ENCODE data around the gene VRK1. TPM values are rescaled to one million over a fixed set of nuclear protein-coding genes. Genes with fewer than 3 reads are reported as not detected.

VRK1 gene
- total and polyA plus RNA-seq, 3 experiments from 2014 or later: 36.6 to 72.2 (median 67.0) TPM

DNA sequence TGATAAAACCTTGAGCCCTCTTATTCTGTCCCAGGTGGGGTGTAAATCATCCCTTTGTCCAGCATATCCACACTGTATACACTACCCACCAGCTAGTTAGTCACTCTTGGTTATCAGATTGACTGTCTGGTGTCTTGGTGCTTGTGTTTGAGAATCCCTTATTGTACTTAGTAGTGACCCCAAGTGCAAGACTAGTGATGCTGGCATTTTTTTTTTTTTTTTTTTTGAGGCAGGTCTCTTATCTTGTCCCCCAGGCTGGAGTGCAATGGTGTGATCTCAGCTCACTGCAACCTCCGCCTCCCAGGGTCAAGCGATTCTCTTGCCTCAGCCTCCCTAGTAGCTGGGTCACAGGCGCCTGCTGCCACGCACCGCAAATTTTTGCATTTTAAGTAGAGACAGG lies 5.8 kb downstream of the VRK1 start:
- no peak overlapping the region for H3K4me3 Mint-ChIP-seq
- no peaks in the 10 kb centered on the region for H3K9me3 Mint-ChIP-seq
- Histone ChIP-seq H3K9me3 (ENCODE audit: low read length) (no peaks in the 10 kb centered on the region), H3K4me3 (ENCODE audit: low read length) (no peak overlapping the region), H3K4me1 (ENCODE audit: insufficient read depth, low read length) (peaks cover 13% of the 10 kb centered on the region), H3K27ac (ENCODE audit: low read depth, low read length) (no peak overlapping the region), H3K27me3 (ENCODE audit: insufficient read depth, low read length, poor library complexity, severe bottlenecking) (no peaks in the 10 kb centered on the region), H3K36me3 (ENCODE audit: insufficient read depth, low read length) (no peaks in the 10 kb centered on the region)
- CTCF ChIA-PET: no interaction called here
- POLR2A ChIA-PET: no interaction called here
- no peaks in the 10 kb centered on the region for H3K27me3 Mint-ChIP-seq
- peaks cover 36 to 67% (median 65%) of the 10 kb centered on the region in 3 donors for H3K4me1 Mint-ChIP-seq
- peaks cover 0 to 4% (median 3%) of the 10 kb centered on the region in 3 donors for H3K36me3 Mint-ChIP-seq
- no peak overlapping the region for H3K27ac Mint-ChIP-seq
- DNase-seq: no peak

GRCh38 chr14:96803958-96804357 lies 6.8 kb downstream of the VRK1 start:
- Histone ChIP-seq H3K4me3 (ENCODE audit: low read length) (no peak overlapping the region), H3K4me1 (ENCODE audit: insufficient read depth, low read length) (peaks cover 7% of the 10 kb centered on the region), H3K36me3 (ENCODE audit: insufficient read depth, low read length) (no peaks in the 10 kb centered on the region), H3K27ac (ENCODE audit: low read depth, low read length) (no peak overlapping the region), H3K9me3 (ENCODE audit: low read length) (no peaks in the 10 kb centered on the region), H3K27me3 (ENCODE audit: insufficient read depth, low read length, poor library complexity, severe bottlenecking) (no peaks in the 10 kb centered on the region)
- ChIA-PET POLR2A (no interaction called here), CTCF (no interaction called here)
- Mint-ChIP-seq H3K27me3 (no peaks in the 10 kb centered on the region), H3K4me1 (peaks cover 33 to 67% (median 64%) of the 10 kb centered on the region in 3 donors), H3K36me3 (peaks cover 0 to 6% (median 2%) of the 10 kb centered on the region in 3 donors), H3K9me3 (no peaks in the 10 kb centered on the region), H3K4me3 (peak overlapping the region in 4 of 7 donors; percentile 10 to 53 (median 34)), H3K27ac (peak overlapping the region in 1 of 8 donors; percentile 45)
- no peak for DNase-seq

- Histone ChIP-seq H3K4me3 (ENCODE audit: low read length) (no peak overlapping the region), H3K27ac (ENCODE audit: low read depth, low read length) (no peak overlapping the region), H3K27me3 (ENCODE audit: insufficient read depth, low read length, poor library complexity, severe bottlenecking) (no peaks in the 10 kb centered on the region), H3K36me3 (ENCODE audit: insufficient read depth, low read length) (no peaks in the 10 kb centered on the region), H3K9me3 (ENCODE audit: low read length) (no peaks in the 10 kb centered on the region), H3K4me1 (ENCODE audit: insufficient read depth, low read length) (peaks cover 7% of the 10 kb centered on the region)
- H3K9me3 Mint-ChIP-seq: no peaks in the 10 kb centered on the region
- H3K27ac Mint-ChIP-seq: no peak overlapping the region
- ChIA-PET CTCF (no interaction called here), POLR2A (no interaction called here)
- no peaks in the 10 kb centered on the region for H3K27me3 Mint-ChIP-seq
- H3K36me3 Mint-ChIP-seq: peaks cover 0 to 9% (median 2%) of the 10 kb centered on the region in 3 donors
- DNase-seq: no peak
- peaks cover 30 to 63% (median 62%) of the 10 kb centered on the region in 3 donors for H3K4me1 Mint-ChIP-seq
- no peak overlapping the region for H3K4me3 Mint-ChIP-seq
Measured at GRCh38 chr14:96804895-96805294, 7.7 kb downstream of the VRK1 start.

- Histone ChIP-seq H3K9me3 (ENCODE audit: low read length) (no peaks in the 10 kb centered on the region), H3K27me3 (ENCODE audit: insufficient read depth, low read length, poor library complexity, severe bottlenecking) (no peaks in the 10 kb centered on the region), H3K4me3 (ENCODE audit: low read length) (no peak overlapping the region), H3K27ac (ENCODE audit: low read depth, low read length) (no peak overlapping the region), H3K36me3 (ENCODE audit: insufficient read depth, low read length) (no peaks in the 10 kb centered on the region), H3K4me1 (ENCODE audit: insufficient read depth, low read length) (peaks cover 7% of the 10 kb centered on the region)
- CTCF ChIA-PET: no interaction called here
- Mint-ChIP-seq H3K4me1 (peaks cover 31 to 64% (median 64%) of the 10 kb centered on the region in 3 donors), H3K36me3 (peaks cover 0 to 9% (median 2%) of the 10 kb centered on the region in 3 donors), H3K4me3 (no peak overlapping the region), H3K9me3 (no peaks in the 10 kb centered on the region), H3K27ac (no peak overlapping the region), H3K27me3 (no peaks in the 10 kb centered on the region)
- POLR2A ChIA-PET: no interaction called here
- DNase-seq: no peak
Measured at GRCh38 chr14:96805956-96806355, 8.8 kb downstream of the VRK1 start.

DNA sequence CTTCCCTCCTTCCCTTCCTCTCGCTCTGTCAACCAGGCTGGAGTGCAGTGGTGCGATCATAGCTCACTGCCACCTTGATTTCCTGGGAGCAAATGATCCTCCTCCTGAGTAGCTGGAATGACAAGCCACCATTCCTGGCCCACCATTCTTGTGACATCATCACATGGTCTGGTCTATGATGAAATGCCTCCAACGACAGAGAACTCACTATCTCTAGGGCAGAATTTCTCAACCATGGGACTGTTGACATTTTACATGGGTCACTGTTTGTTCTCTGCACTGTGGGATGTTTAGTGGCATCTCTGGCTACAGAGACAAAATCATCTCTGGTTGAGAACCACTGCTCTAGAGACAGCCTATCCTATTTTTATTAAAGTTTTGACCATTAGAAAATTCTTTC lies 9.7 kb downstream of the VRK1 start:
- H3K9me3 ChIP-seq (ENCODE audit: low read length): no peaks in the 10 kb centered on the region
- H3K36me3 ChIP-seq (ENCODE audit: insufficient read depth, low read length): no peaks in the 10 kb centered on the region
- peaks cover 7% of the 10 kb centered on the region for H3K4me1 ChIP-seq (ENCODE audit: insufficient read depth, low read length)
- no peak overlapping the region for H3K27ac ChIP-seq (ENCODE audit: low read depth, low read length)
- H3K27me3 ChIP-seq (ENCODE audit: insufficient read depth, low read length, poor library complexity, severe bottlenecking): no peaks in the 10 kb centered on the region
- Mint-ChIP-seq H3K4me1 (peaks cover 38 to 73% (median 72%) of the 10 kb centered on the region in 3 donors), H3K9me3 (no peaks in the 10 kb centered on the region), H3K36me3 (peaks cover 0 to 9% (median 2%) of the 10 kb centered on the region in 3 donors), H3K27me3 (no peaks in the 10 kb centered on the region), H3K4me3 (no peak overlapping the region), H3K27ac (peak overlapping the region in 2 of 8 donors; percentile 86)
- ChIA-PET POLR2A (no interaction called here), CTCF (no interaction called here)
- DNase-seq: no peak
- H3K4me3 ChIP-seq (ENCODE audit: low read length): no peak overlapping the region

DNA sequence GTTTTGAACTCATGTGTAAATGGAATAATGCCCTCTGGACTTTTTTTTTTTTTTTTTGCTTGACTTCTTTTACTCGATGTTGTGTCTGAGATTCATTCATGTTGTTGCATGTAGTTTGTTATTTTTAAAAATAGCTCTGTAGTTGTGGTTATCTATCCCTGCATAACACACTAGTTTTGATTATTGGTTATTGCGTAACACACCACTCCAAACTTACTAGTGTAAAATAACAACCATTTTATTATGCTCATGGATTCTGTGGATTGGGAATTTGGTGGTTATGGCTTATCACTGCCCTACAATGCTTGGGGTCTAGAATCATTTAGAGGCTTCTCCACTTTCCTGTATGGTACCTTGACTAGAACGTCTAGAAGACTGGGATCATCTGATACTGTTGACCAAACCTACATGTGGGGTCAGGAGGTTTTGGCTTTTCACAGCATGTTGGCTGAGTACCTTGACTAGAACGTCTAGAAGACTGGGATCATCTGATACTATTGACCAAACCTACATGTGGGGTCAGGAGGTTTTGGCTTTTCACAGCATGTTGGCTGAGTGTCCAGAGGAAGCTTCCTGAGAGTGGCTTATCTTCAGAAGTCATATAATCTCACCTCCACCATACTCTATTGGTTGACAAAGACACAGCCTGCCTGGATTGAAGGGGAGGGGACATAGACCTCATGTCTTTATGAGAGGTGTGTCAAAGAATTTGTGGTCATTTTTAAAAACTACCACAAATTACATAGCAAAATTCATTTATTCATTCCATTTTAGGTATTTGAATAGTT lies 11.6 kb downstream of the VRK1 start:
- H3K36me3 Mint-ChIP-seq: peaks cover 0 to 9% (median 2%) of the 10 kb centered on the region in 3 donors
- ChIA-PET CTCF (no interaction called here), POLR2A (interaction anchor here (1.1 kb wide), 1 partner anchor 12 kb away, joined by 6 read pairs; no protein-coding TSS in a partner anchor)
- Histone ChIP-seq H3K36me3 (ENCODE audit: insufficient read depth, low read length) (no peaks in the 10 kb centered on the region), H3K4me1 (ENCODE audit: insufficient read depth, low read length) (peaks cover 16% of the 10 kb centered on the region), H3K27me3 (ENCODE audit: insufficient read depth, low read length, poor library complexity, severe bottlenecking) (no peaks in the 10 kb centered on the region), H3K9me3 (ENCODE audit: low read length) (no peaks in the 10 kb centered on the region), H3K27ac (ENCODE audit: low read depth, low read length) (no peak overlapping the region), H3K4me3 (ENCODE audit: low read length) (no peak overlapping the region)
- no peaks in the 10 kb centered on the region for H3K27me3 Mint-ChIP-seq
- H3K27ac Mint-ChIP-seq: no peak overlapping the region
- no peak overlapping the region for H3K4me3 Mint-ChIP-seq
- H3K4me1 Mint-ChIP-seq: peaks cover 47 to 85% (median 79%) of the 10 kb centered on the region in 3 donors
- no peak for DNase-seq
- H3K9me3 Mint-ChIP-seq: no peaks in the 10 kb centered on the region

DNA sequence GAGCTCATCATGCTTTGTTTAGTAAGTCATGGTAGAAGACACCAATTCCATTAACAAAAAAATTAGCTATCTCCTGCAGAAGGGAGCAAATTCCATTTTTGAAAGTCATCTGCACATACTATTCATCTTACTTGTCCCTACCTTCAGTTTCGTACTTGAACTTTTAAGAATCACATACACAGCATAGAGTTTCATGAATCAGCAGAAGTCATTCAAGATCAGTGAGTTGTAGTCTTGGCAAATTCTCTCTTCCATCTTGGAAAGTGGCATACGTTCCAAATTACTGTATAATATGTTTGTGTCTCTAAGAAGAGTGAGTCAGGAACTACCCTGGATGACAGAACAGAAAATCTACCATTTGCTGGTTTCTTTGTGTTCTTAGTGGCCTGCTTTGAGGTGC lies 14.1 kb downstream of the VRK1 start:
- DNase-seq: no peak
- Histone ChIP-seq H3K36me3 (ENCODE audit: insufficient read depth, low read length) (no peaks in the 10 kb centered on the region), H3K9me3 (ENCODE audit: low read length) (no peaks in the 10 kb centered on the region), H3K4me1 (ENCODE audit: insufficient read depth, low read length) (peaks cover 17% of the 10 kb centered on the region), H3K27ac (ENCODE audit: low read depth, low read length) (no peak overlapping the region), H3K4me3 (ENCODE audit: low read length) (no peak overlapping the region), H3K27me3 (ENCODE audit: insufficient read depth, low read length, poor library complexity, severe bottlenecking) (no peaks in the 10 kb centered on the region)
- ChIA-PET POLR2A (no interaction called here), CTCF (no interaction called here)
- Mint-ChIP-seq H3K4me3 (no peak overlapping the region), H3K27me3 (no peaks in the 10 kb centered on the region), H3K27ac (no peak overlapping the region), H3K4me1 (peaks cover 41 to 77% (median 67%) of the 10 kb centered on the region in 3 donors), H3K9me3 (no peaks in the 10 kb centered on the region), H3K36me3 (peaks cover 0 to 9% (median 2%) of the 10 kb centered on the region in 3 donors)

- Mint-ChIP-seq H3K9me3 (no peaks in the 10 kb centered on the region), H3K4me1 (peaks cover 47 to 77% (median 69%) of the 10 kb centered on the region in 3 donors), H3K27me3 (no peaks in the 10 kb centered on the region), H3K36me3 (peaks cover 0 to 7% (median 2%) of the 10 kb centered on the region in 3 donors), H3K27ac (peak overlapping the region in 5 of 8 donors; percentile 2 to 64 (median 47)), H3K4me3 (peak overlapping the region in 4 of 7 donors; percentile 7 to 54 (median 42))
- ChIA-PET POLR2A (no interaction called here), CTCF (no interaction called here)
- no peaks in the 10 kb centered on the region for H3K27me3 ChIP-seq (ENCODE audit: insufficient read depth, low read length, poor library complexity, severe bottlenecking)
- H3K4me1 ChIP-seq (ENCODE audit: insufficient read depth, low read length): peaks cover 19% of the 10 kb centered on the region
- no peaks in the 10 kb centered on the region for H3K9me3 ChIP-seq (ENCODE audit: low read length)
- H3K36me3 ChIP-seq (ENCODE audit: insufficient read depth, low read length): no peaks in the 10 kb centered on the region
- no peak for DNase-seq
- H3K27ac ChIP-seq (ENCODE audit: low read depth, low read length): no peak overlapping the region
- no peak overlapping the region for H3K4me3 ChIP-seq (ENCODE audit: low read length)
Measured at GRCh38 chr14:96811985-96812667, 14.9 kb downstream of the VRK1 start.
